HEK293 (cell line): ENCODE results near the gene CCDC180.

Experiments
- REST ChIP-seq: fragments of 450-650 bp; formaldehyde crosslinking; IDR thresholded peaks from 2 replicates; pipeline ENCODE4 v1.5.1; 2016; ENCODE audit warnings: missing biosample characterization, missing genetic modification characterization
- YY1 ChIP-seq: fragments of 450-650 bp; formaldehyde crosslinking; IDR thresholded peaks from 2 replicates; pipeline ENCODE4 v1.5.1; 2018; ENCODE audit warnings: missing biosample characterization, missing genetic modification characterization
- ZNF121 ChIP-seq: fragments of 450-650 bp; formaldehyde crosslinking; IDR thresholded peaks from 2 replicates; pipeline ENCODE4 v1.5.1; 2016; ENCODE audit warnings: missing biosample characterization, missing genetic modification characterization
- ZNF2 ChIP-seq: fragments of 450-650 bp; formaldehyde crosslinking; IDR thresholded peaks from 2 replicates; pipeline ENCODE4 v1.5.1; 2016; ENCODE audit warnings: missing biosample characterization, missing genetic modification characterization
- ZNF341 ChIP-seq: fragments of 450-650 bp; formaldehyde crosslinking; IDR thresholded peaks from 2 replicates; pipeline ENCODE4; 2016; ENCODE audit warnings: low read depth, missing biosample characterization, missing genetic modification characterization
- ZNF362 ChIP-seq: fragments of 450-650 bp; formaldehyde crosslinking; IDR thresholded peaks from 2 replicates; pipeline ENCODE4 v1.5.1; 2016; ENCODE audit warnings: missing biosample characterization, missing genetic modification characterization
- ZNF792 ChIP-seq: fragments of 450-650 bp; formaldehyde crosslinking; IDR thresholded peaks from 2 replicates; pipeline ENCODE4 v1.5.1; 2016; ENCODE audit warnings: missing biosample characterization, missing genetic modification characterization
- ZSCAN30 ChIP-seq: fragments of 450-650 bp; IDR thresholded peaks from 2 replicates; pipeline ENCODE4 v1.5.1; 2018; ENCODE audit warnings: missing biosample characterization, mild to moderate bottlenecking, missing genetic modification characterization, moderate library complexity
- TF ChIP-seq, protein P1 (sequence below): fragments of 450-650 bp; formaldehyde crosslinking; IDR thresholded peaks from 2 replicates; pipeline ENCODE4 v1.5.1; 2016; ENCODE audit warnings: missing biosample characterization, missing genetic modification characterization
- TF ChIP-seq, protein P2 (sequence below): fragments of 450-650 bp; formaldehyde crosslinking; IDR thresholded peaks from 2 replicates; pipeline ENCODE4 v1.5.1; 2016; ENCODE audit warnings: missing biosample characterization, missing genetic modification characterization, low read depth
- TF ChIP-seq, protein P3 (sequence below): fragments of 450-650 bp; formaldehyde crosslinking; IDR thresholded peaks from 2 replicates; pipeline ENCODE4 v1.5.1; 2016; ENCODE audit warnings: missing biosample characterization, missing genetic modification characterization

DNA sequence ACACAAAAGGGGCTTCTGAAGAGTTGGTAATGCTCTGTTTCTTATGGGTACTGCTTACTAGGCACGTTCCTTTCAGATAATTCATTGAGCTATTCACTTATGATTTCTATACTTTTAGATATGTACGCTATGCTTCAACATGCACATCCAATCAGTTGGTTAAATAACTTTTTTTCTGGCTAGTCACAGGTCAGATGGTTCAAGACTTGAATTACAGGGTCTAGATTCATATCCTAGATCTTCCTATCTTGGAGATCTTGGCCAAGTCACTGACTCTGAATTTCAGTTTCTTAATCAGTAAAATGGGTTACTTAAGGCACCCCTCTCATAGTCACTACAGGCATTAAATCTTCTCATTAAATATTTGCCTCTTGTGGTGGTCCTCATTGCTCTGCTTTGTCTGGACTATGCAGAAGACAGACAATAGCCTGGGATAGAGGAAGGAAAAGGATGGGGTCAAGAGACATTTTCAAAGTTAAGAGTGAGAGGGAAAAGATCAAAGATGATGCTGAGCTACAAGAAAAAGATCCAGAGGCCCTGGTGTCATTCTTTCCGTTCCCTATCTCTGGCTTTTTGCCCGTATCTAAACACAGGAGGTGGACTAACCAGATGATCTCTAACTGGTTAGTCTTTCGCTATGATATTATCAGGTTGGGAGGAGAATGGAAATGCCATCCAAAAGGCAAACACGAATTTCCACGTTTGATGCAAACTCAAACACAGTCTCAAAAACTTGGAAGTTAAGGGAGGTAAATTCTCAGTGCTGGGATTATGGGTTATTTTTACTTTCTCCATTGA, 1.8 kb upstream of the CCDC180 start:
- TF ChIP-seq ZSCAN30 (tag by site-specific recombination) (no peak), ZNF341 (tag by site-specific recombination) (no peak), ZNF792 (tag by site-specific recombination) (no peak), YY1 (tag by site-specific recombination) (no peak), REST (no peak), ZNF362 (tag by site-specific recombination) (no peak), ZNF121 (tag by site-specific recombination) (no peak), ZNF2 (tag by site-specific recombination) (no peak)
- TF ChIP-seq, protein P1, sequence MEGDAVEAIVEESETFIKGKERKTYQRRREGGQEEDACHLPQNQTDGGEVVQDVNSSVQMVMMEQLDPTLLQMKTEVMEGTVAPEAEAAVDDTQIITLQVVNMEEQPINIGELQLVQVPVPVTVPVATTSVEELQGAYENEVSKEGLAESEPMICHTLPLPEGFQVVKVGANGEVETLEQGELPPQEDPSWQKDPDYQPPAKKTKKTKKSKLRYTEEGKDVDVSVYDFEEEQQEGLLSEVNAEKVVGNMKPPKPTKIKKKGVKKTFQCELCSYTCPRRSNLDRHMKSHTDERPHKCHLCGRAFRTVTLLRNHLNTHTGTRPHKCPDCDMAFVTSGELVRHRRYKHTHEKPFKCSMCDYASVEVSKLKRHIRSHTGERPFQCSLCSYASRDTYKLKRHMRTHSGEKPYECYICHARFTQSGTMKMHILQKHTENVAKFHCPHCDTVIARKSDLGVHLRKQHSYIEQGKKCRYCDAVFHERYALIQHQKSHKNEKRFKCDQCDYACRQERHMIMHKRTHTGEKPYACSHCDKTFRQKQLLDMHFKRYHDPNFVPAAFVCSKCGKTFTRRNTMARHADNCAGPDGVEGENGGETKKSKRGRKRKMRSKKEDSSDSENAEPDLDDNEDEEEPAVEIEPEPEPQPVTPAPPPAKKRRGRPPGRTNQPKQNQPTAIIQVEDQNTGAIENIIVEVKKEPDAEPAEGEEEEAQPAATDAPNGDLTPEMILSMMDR (tag by site-specific recombination): no peak
- TF ChIP-seq, protein P2, sequence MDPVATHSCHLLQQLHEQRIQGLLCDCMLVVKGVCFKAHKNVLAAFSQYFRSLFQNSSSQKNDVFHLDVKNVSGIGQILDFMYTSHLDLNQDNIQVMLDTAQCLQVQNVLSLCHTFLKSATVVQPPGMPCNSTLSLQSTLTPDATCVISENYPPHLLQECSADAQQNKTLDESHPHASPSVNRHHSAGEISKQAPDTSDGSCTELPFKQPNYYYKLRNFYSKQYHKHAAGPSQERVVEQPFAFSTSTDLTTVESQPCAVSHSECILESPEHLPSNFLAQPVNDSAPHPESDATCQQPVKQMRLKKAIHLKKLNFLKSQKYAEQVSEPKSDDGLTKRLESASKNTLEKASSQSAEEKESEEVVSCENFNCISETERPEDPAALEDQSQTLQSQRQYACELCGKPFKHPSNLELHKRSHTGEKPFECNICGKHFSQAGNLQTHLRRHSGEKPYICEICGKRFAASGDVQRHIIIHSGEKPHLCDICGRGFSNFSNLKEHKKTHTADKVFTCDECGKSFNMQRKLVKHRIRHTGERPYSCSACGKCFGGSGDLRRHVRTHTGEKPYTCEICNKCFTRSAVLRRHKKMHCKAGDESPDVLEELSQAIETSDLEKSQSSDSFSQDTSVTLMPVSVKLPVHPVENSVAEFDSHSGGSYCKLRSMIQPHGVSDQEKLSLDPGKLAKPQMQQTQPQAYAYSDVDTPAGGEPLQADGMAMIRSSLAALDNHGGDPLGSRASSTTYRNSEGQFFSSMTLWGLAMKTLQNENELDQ (tag by site-specific recombination): no peak
- TF ChIP-seq, protein P3, sequence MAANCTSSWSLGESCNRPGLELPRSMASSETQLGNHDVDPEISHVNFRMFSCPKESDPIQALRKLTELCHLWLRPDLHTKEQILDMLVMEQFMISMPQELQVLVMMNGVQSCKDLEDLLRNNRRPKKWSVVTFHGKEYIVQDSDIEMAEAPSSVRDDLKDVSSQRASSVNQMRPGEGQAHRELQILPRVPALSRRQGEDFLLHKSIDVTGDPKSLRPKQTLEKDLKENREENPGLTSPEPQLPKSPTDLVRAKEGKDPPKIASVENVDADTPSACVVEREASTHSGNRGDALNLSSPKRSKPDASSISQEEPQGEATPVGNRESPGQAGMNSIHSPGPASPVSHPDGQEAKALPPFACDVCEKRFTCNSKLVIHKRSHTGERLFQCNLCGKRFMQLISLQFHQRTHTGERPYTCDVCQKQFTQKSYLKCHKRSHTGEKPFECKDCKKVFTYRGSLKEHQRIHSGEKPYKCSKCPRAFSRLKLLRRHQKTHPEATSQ (tag by site-specific recombination): no peak
